B cell (primary cell): ENCODE data around the gene POU2AF2. TPM values are rescaled to one million over a fixed set of nuclear protein-coding genes. Genes with fewer than 3 reads are reported as not detected.
A peak's percentile ranks its signal among the peaks of the same experiment; 100 is the strongest.

ENCODE experiments used
- ATAC-seq: fragments of 200-7000 bp; cut with Tn5 transposase; one replicate; pipeline ENCODE4 v1.10.0; 2021; ENCODE audit warnings: low read depth, mild to moderate bottlenecking, moderate number of reproducible peaks, moderate library complexity
- CTCF ChIA-PET: fragments of 350-600 bp; sonication (Branson Sonifier 250); formaldehyde crosslinking; loops from one replicate; lab custom pipeline; 2021; ENCODE audit warnings: antibody characterized with exemption, inconsistent platforms; lab: Charles Lee
- POLR2A ChIA-PET: fragments of 350-600 bp; sonication (Branson Sonifier 250); formaldehyde crosslinking; loops from one replicate; lab custom pipeline; 2021; ENCODE audit warnings: antibody characterized with exemption; lab: Charles Lee
- DNase-seq: peaks from one replicate; pipeline ENCODE4 v3.0.0; 2013
- H2AFZ ChIP-seq: 2 replicates; pipeline ENCODE4 v1.6.1; 2012; ENCODE audit warnings: mild to moderate bottlenecking, low read depth, low read length; ENCODE audit not compliant: insufficient read depth, poor library complexity, severe bottlenecking
- H3K27ac ChIP-seq, 2 donors: 1 replicate in 1 of 2; 2 replicates in 1 of 2; pipeline ENCODE4 v1.5.1; 2012 to 2013; ENCODE audit warnings: low read length in 2 of 2, mild to moderate bottlenecking in 2 of 2, moderate library complexity in 1 of 2
- H3K27me3 ChIP-seq, 4 experiments: fragments of 200-600 bp in 1 of 4; sonication (generic) in 1 of 4; replicated peaks in 1 of 4; 1 replicate in 2 of 4; 2 replicates in 2 of 4; pipeline versions ENCODE4 v1.6.1 to v1.7.0; 2013 to 2016; ENCODE audit warnings: low read length in 3 of 4, mild to moderate bottlenecking in 2 of 4, mixed read lengths in 1 of 4, moderate library complexity in 1 of 4; ENCODE audit not compliant: insufficient read depth in 4 of 4, control insufficient read depth in 3 of 4; ENCODE audit errors: control extremely low read depth in 1 of 4
- H3K36me3 ChIP-seq, 2 experiments: replicated peaks in 1 of 2; 1 replicate in 1 of 2; 2 replicates in 1 of 2; pipeline versions ENCODE4 v1.6.1 to v1.7.1; 2013; ENCODE audit warnings: low read length in 1 of 2; ENCODE audit not compliant: insufficient read depth in 2 of 2, control insufficient read depth in 1 of 2; ENCODE audit errors: control extremely low read depth in 1 of 2, extremely low read depth in 1 of 2
- H3K4me1 ChIP-seq, 2 donors: fragments of 200-600 bp in 1 of 2; sonication (generic) in 1 of 2; 1 replicate in 1 of 2; 2 replicates in 1 of 2; pipeline versions ENCODE4 v1.5.1 to v1.6.1; 2013 to 2017; ENCODE audit warnings: low read length in 2 of 2; ENCODE audit not compliant: control insufficient read depth in 2 of 2, insufficient read depth in 2 of 2
- H3K4me2 ChIP-seq: replicated peaks from 2 replicates; pipeline ENCODE3; 2012; ENCODE audit warnings: mild to moderate bottlenecking, low read depth, low read length; ENCODE audit not compliant: poor library complexity, severe bottlenecking
- H3K4me3 ChIP-seq, 5 experiments: fragments of 200-600 bp in 1 of 5; sonication (generic) in 1 of 5; 1 replicate in 3 of 5; 2 replicates in 2 of 5; pipeline versions ENCODE4 v1.5.1 to v1.7.0; 2011 to 2016; ENCODE audit warnings: low read length in 4 of 5, mild to moderate bottlenecking in 4 of 5, low read depth in 2 of 5, control low read depth in 1 of 5, moderate library complexity in 1 of 5; ENCODE audit not compliant: insufficient read depth in 1 of 5; ENCODE audit errors: control extremely low read depth in 1 of 5, extremely low read depth in 1 of 5
- H3K79me2 ChIP-seq: fragments of 200-600 bp; sonication (generic); one replicate; pipeline ENCODE4 v1.6.0; 2016; ENCODE audit warnings: low read length; ENCODE audit not compliant: control insufficient read depth, insufficient read depth
- H3K9ac ChIP-seq: fragments of 200-600 bp; sonication (generic); 2 replicates; pipeline ENCODE4 v1.6.1; 2017; ENCODE audit warnings: mild to moderate bottlenecking, low read length, moderate library complexity
- H3K9me3 ChIP-seq, 3 donors: one replicate each; pipeline versions ENCODE4 v1.6.1 to v1.7.1; 2013; ENCODE audit warnings: low read length in 2 of 3; ENCODE audit not compliant: control insufficient read depth in 2 of 3, insufficient read depth in 1 of 3; ENCODE audit errors: control extremely low read depth in 1 of 3
- H4K20me1 ChIP-seq: 2 replicates; pipeline ENCODE4 v1.6.0; 2012; ENCODE audit warnings: mild to moderate bottlenecking, low read length; ENCODE audit not compliant: insufficient read depth, control insufficient read depth, poor library complexity, severe bottlenecking
- H3K27ac Mint-ChIP-seq: one replicate; pipeline ENCODE4 v1.8.0; 2021; ENCODE audit warnings: mixed read lengths
- H3K27me3 Mint-ChIP-seq: one replicate; pipeline ENCODE4 v1.8.0; 2021; ENCODE audit warnings: mixed read lengths
- H3K4me1 Mint-ChIP-seq: one replicate; pipeline ENCODE4 v1.8.0; 2021; ENCODE audit warnings: mixed read lengths
- H3K4me3 Mint-ChIP-seq: one replicate; pipeline ENCODE4 v1.8.0; 2021; ENCODE audit warnings: mixed read lengths
- H3K9me3 Mint-ChIP-seq: one replicate; pipeline ENCODE4 v1.8.0; 2022; ENCODE audit warnings: mixed read lengths; ENCODE audit not compliant: insufficient read depth
- EZH2 ChIP-seq: IDR thresholded peaks from 2 replicates; pipeline ENCODE4 v1.6.1; 2012; ENCODE audit warnings: borderline replicate concordance, low read depth, mild to moderate bottlenecking, moderate library complexity, low read length; ENCODE audit not compliant: insufficient read depth, poor library complexity, severe bottlenecking
- WGBS: methylation state at CpG from one replicate; pipeline ENCODE4 v1.1.5; 2013; ENCODE audit warnings: missing lambda C conversion rate; ENCODE audit not compliant: insufficient coverage; 5-methylcytosine and 5-hydroxymethylcytosine counted together
- intact Hi-C: fragments of 100-400 bp; cut with micrococcal nuclease; formaldehyde crosslinking; loops from one replicate; pipeline ENCODE4 v1.10.0; 2022
- polyA plus RNA-seq: library from polyadenylated mRNA; depleted of rRNA; stranded (reverse); fragments of >200 nt; gene quantifications from 2 replicates; pipeline ENCODE4 v1.2.3, GENCODE V29; 2012
- total RNA-seq, 2 donors: library from RNA; stranded (reverse); fragments of 120-200 nt in 1 of 2; gene quantifications; 1 replicate in 1 of 2; 2 replicates in 1 of 2; pipeline versions ENCODE4 v1.2.3 to v1.2.4, GENCODE V29; 2013 to 2022
- TF ChIP-seq, protein P1 (sequence below): fragments of 200-600 bp; IDR thresholded peaks from one replicate; pipeline ENCODE4 v1.8.0; 2022; ENCODE audit warnings: antibody characterized with exemption, mild to moderate bottlenecking

POU2AF2 gene
- total and polyA plus RNA-seq, 2 donors (not counting 1 experiment from before 2014, with no cell fraction given), result not detected

DNA sequence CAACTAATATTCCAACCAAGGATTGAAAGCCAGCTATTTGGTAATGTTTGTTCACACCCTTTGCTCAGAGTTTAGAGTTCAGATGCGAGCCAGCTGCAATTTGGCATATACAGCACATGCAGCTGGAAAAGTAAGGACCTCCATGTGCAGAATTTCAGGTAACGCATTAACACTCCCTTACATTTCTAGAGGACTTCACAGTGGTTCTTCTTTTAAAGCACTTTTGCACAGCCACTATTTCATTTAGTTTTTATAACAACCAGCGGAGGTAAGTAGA, 56.3 kb downstream of the POU2AF2 start:
- H3K9me3 ChIP-seq, result peaks cover 0 to 3% (median 0%) of the 10 kb centered on the region in 3 donors
- H3K36me3 ChIP-seq, result no peaks in the 10 kb centered on the region
- ChIA-PET CTCF (interaction anchor here (1.1 to 3.4 kb wide), 6 partner anchors 11 to 127 kb away, joined by 3 to 8 read pairs (median 4); no protein-coding TSS in a partner anchor), POLR2A (no interaction called here)
- no peak overlapping the region for H2AFZ ChIP-seq
- H3K4me2 ChIP-seq, result no peak overlapping the region
- no peaks in the 10 kb centered on the region for H3K79me2 ChIP-seq
- H3K4me3 ChIP-seq, result no peak overlapping the region
- no peak for DNase-seq
- no peaks in the 10 kb centered on the region for H4K20me1 ChIP-seq
- TF ChIP-seq, protein P1, sequence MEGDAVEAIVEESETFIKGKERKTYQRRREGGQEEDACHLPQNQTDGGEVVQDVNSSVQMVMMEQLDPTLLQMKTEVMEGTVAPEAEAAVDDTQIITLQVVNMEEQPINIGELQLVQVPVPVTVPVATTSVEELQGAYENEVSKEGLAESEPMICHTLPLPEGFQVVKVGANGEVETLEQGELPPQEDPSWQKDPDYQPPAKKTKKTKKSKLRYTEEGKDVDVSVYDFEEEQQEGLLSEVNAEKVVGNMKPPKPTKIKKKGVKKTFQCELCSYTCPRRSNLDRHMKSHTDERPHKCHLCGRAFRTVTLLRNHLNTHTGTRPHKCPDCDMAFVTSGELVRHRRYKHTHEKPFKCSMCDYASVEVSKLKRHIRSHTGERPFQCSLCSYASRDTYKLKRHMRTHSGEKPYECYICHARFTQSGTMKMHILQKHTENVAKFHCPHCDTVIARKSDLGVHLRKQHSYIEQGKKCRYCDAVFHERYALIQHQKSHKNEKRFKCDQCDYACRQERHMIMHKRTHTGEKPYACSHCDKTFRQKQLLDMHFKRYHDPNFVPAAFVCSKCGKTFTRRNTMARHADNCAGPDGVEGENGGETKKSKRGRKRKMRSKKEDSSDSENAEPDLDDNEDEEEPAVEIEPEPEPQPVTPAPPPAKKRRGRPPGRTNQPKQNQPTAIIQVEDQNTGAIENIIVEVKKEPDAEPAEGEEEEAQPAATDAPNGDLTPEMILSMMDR, result no peak
- no peak for TF ChIP-seq EZH2
- 100% methylated on average over 2 of the region's 3 CpGs for WGBS
- H3K4me3 Mint-ChIP-seq, result no peak overlapping the region
- H3K4me1 Mint-ChIP-seq, result peaks cover 35% of the 10 kb centered on the region
- H3K4me1 ChIP-seq, result peaks cover 32 to 45% of the 10 kb centered on the region in 2 donors
- H3K9me3 Mint-ChIP-seq, result no peaks in the 10 kb centered on the region
- peaks cover 12% of the 10 kb centered on the region for H3K27me3 Mint-ChIP-seq
- no peak overlapping the region for H3K27ac ChIP-seq
- intact Hi-C loops, result no loop called here
- no peak overlapping the region for H3K27ac Mint-ChIP-seq
- no peak for ATAC-seq
- H3K27me3 ChIP-seq, result peaks cover 0 to 29% (median 9%) of the 10 kb centered on the region in 4 experiments
- no peak overlapping the region for H3K9ac ChIP-seq

DNA sequence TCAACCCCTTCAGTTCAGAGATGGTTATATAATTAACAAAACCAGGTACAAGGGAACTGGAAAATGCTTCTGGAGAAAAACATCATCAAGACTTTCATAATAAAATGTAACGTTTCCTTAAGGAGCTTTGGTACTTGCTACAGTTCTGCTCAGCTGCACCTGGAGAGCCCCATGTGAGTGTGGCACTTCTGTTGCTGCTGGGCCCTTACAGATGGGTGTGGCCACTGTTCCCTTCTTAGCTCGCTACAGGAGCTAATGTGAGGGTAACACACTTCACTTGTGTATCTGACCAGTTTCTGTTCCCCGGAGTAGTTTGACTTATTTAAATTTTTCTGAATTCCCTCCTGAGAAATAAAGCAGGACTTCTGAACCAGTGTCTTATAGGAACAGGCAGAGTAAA, 56.8 kb downstream of the POU2AF2 start:
- ChIA-PET CTCF (interaction anchor here (1.1 to 3.4 kb wide), 6 partner anchors 11 to 126 kb away, joined by 3 to 8 read pairs (median 4); no protein-coding TSS in a partner anchor), POLR2A (no interaction called here)
- peaks cover 35% of the 10 kb centered on the region for H3K4me1 Mint-ChIP-seq
- Histone ChIP-seq H3K9ac (no peak overlapping the region), H3K36me3 (no peaks in the 10 kb centered on the region), H3K4me2 (no peak overlapping the region), H3K27ac (no peak overlapping the region), H3K4me1 (peaks cover 32 to 45% of the 10 kb centered on the region in 2 donors), H2AFZ (no peak overlapping the region), H3K27me3 (peaks cover 0 to 27% (median 8%) of the 10 kb centered on the region in 4 experiments), H3K4me3 (no peak overlapping the region), H4K20me1 (no peaks in the 10 kb centered on the region), H3K79me2 (no peaks in the 10 kb centered on the region), H3K9me3 (peaks cover 0 to 3% (median 0%) of the 10 kb centered on the region in 3 donors)
- TF ChIP-seq, protein P1, result no peak
- intact Hi-C loops, result no loop called here
- H3K27me3 Mint-ChIP-seq, result peaks cover 9% of the 10 kb centered on the region
- H3K4me3 Mint-ChIP-seq, result no peak overlapping the region
- 10% methylated on average over 2 of the region's 3 CpGs for WGBS
- ATAC-seq, result no peak
- H3K27ac Mint-ChIP-seq, result no peak overlapping the region
- no peaks in the 10 kb centered on the region for H3K9me3 Mint-ChIP-seq
- DNase-seq, result peak; percentile 38
